NCI-H510A (cell line): ENCODE results near the gene PPRC1.
"Not testable (repeated sequence)": the region's sequence is repeated elsewhere in the genome, so short reads cannot be mapped to it uniquely, and the experiment has no call there.

ENCODE experiments used
- DNase-seq: peaks from one replicate; lab custom pipeline; 2025; lab: John Stamatoyannopoulos, UW

The PPRC1 gene

GRCh38 chr10:102150970-102151773 lies 18.3 kb downstream of the PPRC1 start:
- no peak for DNase-seq

GRCh38 chr10:102151774-102152544 lies 19.1 kb downstream of the PPRC1 start, which contains the start of gene NOLC1:
NOLC1 (plus strand) TSS chr10:102152389; CDS start chr10:102152411, 22 bp downstream.
- DNase-seq = peak; percentile 96

GRCh38 chr10:102152545-102152890 lies 19.7 kb downstream of the PPRC1 start:
- DNase-seq = no peak

- DNase-seq = no peak
These were observed 20.3 kb downstream of the PPRC1 start for GRCh38 chr10:102153093-102153620.

GRCh38 chr10:102154466-102155116 lies 21.8 kb downstream of the PPRC1 start:
- DNase-seq = no peak

GRCh38 chr10:102157224-102157623 lies 24.4 kb downstream of the PPRC1 start:
- peak; percentile 67 for DNase-seq

- no peak for DNase-seq
These were observed 26.3 kb downstream of the PPRC1 start for GRCh38 chr10:102159051-102159597.

GRCh38 chr10:102159831-102160230 lies 27.0 kb downstream of the PPRC1 start:
- no peak for DNase-seq

- no peak for DNase-seq
These were observed 30.6 kb downstream of the PPRC1 start for GRCh38 chr10:102163342-102163989.

GRCh38 chr10:102167861-102168260 lies 35.0 kb downstream of the PPRC1 start:
- DNase-seq = no peak

GRCh38 chr10:102170602-102171001 lies 37.8 kb downstream of the PPRC1 start:
- no peak for DNase-seq

- no peak for DNase-seq
These were observed 39.4 kb downstream of the PPRC1 start for GRCh38 chr10:102172288-102172687.

- no peak for DNase-seq
These were observed 42.6 kb downstream of the PPRC1 start for GRCh38 chr10:102175415-102175814.

- DNase-seq = no peak
These were observed 51.8 kb downstream of the PPRC1 start for GRCh38 chr10:102184606-102185005.

- DNase-seq = no peak
These were observed 52.4 kb downstream of the PPRC1 start for GRCh38 chr10:102185272-102185671.

GRCh38 chr10:102185811-102186527 lies 53.1 kb downstream of the PPRC1 start:
- DNase-seq = no peak

- no peak for DNase-seq
These were observed 55.6 kb downstream of the PPRC1 start for GRCh38 chr10:102188298-102188940.

- not testable (repeated sequence) for DNase-seq
These were observed 56.4 kb downstream of the PPRC1 start for GRCh38 chr10:102188941-102189898.

GRCh38 chr10:102191956-102192355 lies 59.1 kb downstream of the PPRC1 start:
- no peak for DNase-seq
